KG1 (cell line): Measurements from ENCODE around the gene COX5B.
"Not testable (repeated sequence)": the region's sequence is repeated elsewhere in the genome, so short reads cannot be mapped to it uniquely, and the experiment has no call there.

Source experiments
- DNase-seq: peaks from one replicate; lab custom pipeline; 2025; lab: John Stamatoyannopoulos, UW

The COX5B gene

DNA sequence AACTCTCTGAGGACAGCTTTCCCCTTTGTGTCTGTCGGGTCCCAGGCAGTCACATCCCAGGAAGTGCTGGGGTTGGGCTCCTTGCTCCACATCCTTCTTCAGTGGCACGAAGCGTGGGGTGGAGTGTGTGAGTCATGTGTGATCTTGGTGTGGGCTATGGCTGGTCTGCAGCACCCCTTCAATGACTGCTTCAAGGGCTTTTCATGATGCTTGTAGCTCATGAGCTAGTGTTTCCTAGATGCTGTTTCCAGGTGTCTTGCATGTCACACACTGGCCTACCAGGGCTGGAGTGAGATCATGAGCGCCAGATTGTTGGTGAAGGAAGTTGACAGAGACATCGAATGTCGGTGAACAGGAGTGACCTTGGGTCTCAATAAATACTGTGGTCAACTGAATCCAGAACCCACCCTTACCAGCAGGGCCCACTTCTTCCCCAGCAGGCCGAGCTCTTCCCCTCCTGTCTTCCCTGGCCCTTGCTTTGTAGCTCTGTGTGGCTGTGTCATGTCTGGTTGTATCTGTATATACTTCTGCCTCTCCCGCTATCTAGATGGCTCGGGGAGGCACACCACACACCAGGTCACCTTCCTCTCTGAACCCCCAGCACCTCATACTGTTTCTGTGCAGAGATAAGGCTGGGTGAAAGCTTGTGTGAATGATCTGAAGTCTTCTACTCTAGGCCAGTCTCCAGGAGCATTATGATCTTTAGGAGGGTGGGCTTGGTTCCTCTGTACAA lies 27.5 kb downstream of the COX5B start:
- no peak for DNase-seq

DNA sequence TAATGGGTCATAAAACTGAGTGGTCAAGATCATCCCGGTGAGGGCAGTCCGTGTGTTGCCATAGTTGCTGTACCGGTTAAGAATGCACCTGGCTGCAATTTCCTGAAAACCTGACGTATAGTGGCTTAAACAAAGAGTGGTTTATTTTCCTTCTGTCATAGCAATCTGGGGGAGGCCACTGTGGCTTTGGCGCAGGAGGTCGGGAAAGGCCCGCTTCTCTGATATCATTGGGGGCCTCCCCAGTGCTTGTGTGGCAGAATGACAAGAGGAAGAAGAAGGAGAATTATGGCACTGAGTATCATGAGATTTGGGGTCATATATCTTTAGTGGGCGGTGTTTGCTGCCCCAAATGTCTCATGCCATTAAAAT lies 28.0 kb downstream of the COX5B start:
- DNase-seq: no peak

DNA sequence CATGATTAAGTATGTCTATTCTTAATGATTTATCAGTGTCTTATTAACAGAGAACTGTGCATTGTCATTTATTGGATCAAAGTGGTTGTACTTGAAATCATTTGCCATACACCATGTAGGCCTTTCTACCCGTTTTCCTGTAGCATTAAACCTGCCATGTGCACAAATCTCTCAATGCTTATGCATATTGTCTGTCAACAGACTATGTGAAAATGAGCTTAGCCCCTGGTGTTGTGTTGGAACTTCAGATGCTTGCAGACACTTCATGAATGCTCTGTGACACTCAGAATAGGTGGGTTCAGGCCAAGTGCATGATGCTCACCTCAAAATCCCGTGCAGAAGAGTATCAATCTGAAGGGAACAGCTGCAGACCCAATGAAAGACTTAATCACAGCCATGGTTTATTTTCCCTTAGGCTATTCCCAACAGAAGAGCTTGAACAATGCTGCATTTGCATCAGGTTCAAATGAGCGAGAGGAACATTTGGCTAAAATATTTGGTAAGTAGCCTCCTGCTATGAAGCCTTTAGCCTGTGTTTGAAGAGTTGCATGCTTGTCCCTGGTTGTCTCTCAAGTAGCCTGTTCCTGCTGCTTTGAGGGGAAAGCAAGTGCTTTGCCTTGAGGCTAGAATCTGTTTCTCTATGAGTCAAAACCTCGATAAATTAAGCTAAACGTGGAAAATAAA lies 29.7 kb downstream of the COX5B start:
- no peak for DNase-seq

DNA sequence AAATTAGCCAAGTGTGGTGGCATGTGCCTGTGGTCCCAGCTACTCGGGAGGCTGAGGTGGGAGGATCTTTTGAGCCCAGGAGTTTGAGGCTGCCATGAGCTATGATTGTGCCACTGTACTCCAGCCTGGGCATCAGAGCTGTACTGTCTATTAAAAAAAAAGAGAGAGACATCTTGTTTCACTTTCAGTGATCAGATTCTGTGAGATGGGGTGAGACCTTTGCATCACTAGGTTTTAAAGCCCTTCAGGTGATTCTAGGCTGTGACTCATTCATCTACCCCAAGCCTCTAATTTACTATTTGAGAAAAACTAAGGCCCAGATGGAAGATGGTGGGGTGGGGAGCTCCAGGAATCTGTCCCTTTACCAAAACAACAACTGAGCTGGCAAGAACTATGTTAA lies 30.8 kb downstream of the COX5B start:
- no peak for DNase-seq

DNA sequence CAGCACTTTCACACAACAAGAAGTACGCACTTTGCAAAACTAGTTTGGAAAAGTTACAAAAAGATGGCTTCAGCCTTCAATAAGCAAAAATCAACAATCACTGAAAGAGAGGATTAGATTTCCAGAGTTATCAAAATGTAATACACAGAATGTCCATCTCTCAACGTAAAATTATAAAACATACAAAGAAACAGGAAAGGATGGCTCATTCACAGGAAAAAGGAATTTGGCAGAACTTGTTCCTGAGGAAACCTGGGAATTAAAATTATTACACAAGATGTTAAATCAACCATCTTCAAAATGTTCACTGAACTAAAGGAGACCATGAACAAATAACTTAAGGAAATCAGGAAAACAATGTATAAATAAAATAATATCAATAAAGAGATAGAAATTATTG lies 31.6 kb downstream of the COX5B start:
- no peak for DNase-seq

DNA sequence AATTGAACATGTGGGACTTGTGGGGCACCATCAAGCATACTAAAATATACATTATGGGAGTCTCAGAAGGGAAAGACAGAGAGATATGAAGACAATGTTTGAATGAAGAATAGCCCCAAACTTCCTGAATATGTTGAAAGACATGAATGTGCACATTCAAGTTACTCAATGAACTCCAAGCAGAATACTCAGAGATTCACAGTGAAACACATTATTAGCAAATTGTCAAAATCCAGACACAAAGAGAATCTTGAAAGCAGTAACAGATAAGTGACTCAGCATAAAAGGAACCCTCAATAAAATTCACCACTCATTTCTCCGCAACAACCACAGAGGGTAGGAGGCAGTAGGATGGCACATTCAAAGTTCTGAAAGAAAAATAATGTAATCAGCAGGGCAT lies 32.4 kb downstream of the COX5B start:
- DNase-seq: no peak

DNA sequence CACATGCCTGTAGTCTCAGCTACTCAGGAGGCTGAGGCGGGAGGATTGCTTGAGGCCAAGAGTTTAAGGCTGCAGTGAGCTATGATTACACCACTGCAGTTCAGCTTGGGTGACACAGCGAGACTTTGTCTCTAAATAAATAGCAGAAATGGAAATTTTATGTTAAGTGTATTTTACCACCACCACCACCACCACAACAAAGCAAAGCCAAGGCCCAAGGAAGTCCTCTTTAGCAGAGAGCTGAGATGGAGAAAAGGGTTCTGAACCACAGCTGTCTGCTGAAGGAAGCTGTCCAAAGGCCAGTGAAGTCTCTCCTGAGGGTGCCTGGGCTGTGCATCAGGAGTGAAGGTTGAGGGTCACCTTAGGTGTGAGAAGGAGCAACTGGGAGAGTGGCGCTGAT lies 41.4 kb downstream of the COX5B start:
- not testable (repeated sequence) for DNase-seq

DNA sequence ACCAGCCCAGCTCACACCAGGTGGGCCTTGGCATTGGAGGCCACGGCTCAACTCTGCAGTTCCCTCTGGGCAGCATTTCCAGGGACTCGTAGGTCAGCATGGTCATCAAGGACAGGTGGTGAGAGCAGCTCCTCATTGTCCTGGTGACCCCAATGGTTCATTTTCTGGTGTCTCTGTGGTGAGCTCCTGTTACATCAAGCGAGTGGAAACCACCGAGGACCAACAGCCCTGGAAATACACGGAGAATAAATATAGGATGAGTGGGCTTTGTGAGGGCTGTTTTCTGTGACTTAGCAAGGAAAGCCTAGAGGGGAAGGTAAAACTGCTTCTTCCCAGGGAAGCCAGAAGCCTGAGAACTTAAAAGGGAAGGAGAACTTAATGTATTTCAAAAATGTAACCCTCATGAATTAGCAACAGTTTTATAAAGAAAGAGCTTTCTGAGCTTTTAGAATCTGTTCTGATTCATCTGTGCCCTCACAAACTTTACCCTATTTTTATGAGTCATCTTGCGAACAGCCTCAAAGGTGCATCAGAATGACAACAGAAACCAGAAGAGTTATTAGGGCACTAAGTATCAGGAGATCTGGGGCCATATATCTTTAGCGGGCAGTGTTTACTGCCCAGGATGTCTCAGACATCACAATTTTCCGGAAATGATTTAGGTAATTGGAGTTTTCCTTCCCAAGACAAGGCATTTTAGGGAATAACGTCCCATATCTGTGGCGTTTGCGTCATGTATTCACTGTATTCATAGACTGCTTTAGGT lies 42.4 kb downstream of the COX5B start:
- DNase-seq: no peak

DNA sequence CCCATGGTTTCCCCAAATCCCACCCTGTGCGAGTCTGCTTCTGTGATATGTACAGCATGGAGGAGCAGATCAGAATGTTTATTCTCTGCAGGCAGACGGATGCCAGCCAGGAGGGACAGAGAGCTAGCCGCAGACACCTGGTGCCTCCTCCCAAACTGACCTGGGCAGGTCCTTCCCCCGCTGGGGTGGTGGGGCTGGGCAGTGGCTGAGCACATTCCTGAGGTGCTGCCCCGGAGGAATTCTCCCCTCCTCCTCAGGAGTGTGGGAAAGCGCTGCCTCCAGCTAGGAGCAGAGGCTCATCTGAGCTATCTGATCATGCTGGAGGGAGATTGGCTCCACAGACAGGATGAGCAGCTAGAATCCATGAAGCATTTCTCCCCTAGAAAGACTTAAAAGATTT lies 45.3 kb downstream of the COX5B start:
- DNase-seq: no peak

DNA sequence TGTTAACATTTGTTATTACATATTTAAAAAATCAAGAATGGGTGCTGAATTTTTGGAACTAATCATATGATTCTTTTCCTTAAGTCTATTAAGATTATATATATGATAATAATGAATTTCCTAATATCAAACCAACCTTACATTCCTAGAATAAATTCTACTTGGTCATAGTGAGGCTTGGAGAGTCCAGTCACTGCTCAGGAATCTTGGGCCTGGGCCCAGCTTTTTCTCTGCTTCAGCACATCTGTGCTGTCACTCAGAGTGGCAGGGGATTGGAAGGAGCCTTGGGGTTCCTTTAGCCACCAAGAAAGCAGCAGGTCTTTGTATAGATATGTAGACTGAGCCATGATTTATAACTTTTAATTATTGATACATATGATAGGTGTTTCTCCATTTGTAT lies 47.6 kb downstream of the COX5B start:
- no peak for DNase-seq

DNA sequence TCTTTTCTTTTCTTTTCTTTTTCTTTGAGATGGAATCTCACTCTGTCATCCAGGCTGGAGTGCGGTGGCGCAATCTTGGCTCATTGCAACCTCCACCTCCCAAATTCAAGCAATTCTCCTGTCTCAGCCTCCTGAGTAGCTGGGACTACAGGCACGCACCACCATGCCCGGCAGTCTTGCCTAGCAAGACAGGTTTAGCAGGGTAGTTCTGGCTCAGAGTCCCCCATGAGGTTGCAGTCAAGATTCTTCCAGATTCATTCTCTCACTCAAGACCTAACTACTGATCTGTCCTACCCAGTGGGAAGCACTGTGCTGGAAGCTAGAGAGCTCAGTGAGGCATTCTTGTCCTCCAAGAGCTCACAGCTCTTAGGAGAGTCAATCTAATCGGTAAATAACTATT lies 49.9 kb downstream of the COX5B start:
- DNase-seq: no peak

DNA sequence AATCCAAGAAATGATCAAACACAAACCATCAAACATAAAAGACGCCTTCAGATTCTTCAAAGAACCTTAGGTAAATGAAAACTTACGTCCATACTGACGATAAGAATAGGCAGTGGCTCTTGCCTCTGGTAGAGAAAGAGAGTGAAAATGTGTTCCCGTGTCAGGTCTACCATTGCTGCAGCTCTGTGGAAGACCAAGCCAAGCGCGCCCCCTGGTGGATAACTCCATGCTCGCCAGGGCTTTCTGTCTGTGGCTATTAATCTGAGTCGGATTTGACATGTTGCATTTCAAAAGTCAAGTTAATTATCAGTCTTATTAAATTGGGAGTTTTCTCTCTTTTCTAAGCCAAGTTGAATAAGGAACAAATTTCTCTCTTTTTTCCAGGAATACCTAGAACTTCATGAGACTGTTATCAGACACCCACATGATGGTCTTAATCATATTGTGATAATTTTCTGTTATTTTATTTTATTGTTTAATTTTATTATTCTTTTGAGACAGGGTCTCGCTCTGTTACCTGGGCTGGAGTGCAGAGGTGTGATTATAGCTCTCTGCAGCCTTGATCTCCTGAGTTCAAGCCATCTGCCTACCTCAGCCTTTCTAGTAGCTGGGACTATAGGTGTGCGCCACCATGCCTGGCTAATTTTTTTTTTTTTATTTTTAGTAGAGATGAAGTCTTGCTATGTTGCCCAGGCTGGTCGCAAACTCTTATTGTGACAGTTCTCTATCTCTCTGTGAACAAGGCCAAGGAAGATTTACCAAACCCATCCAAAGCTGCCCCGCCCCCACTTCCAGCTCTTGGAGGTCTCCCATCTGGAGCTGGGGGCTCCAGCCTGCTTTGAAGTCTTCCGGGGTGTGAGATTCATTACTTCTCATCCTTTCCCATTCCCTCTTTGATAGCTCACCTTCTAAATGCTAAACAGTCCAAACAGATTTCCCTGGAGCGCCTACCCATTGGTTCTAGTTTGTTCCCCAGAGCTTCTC lies 51.7 kb downstream of the COX5B start:
- peak; percentile 48 for DNase-seq
